ENCODE measurements around the gene PRKCE. TPM values are rescaled to one million over a fixed set of nuclear protein-coding genes. Genes with fewer than 3 reads are reported as not detected.

Gene PRKCE
- total and polyA plus RNA-seq, 2 donors (not counting 3 experiments of a cell fraction or from before 2014, with no cell fraction given), result 27.9 to 33.9 TPM

- TF ChIP-seq MYC (IDR thresholded peaks at IDR 0.05; ENCODE audit: low read depth, low read length) (no peak), CTCF (IDR thresholded peaks at IDR 0.05; ENCODE audit: extremely low read depth in 1 of 2, insufficient read depth in 1 of 2, low read depth in 1 of 2, low read length in 2 of 2) (no peak), POLR2AphosphoS5 (IDR thresholded peaks at IDR 0.05; ENCODE audit: insufficient read depth, low read depth, low read length) (no peak), POLR2A (IDR thresholded peaks at IDR 0.05; ENCODE audit: low read depth, low read length) (no peak), JUN (IDR thresholded peaks at IDR 0.05; ENCODE audit: borderline replicate concordance, insufficient read depth, insufficient read length, low read depth) (no peak), GATA2 (IDR thresholded peaks at IDR 0.05; ENCODE audit: insufficient read depth, insufficient read length, low read depth, low read length) (no peak), MAX (IDR thresholded peaks at IDR 0.05; ENCODE audit: insufficient read depth, insufficient read length) (no peak), EZH2 (IDR thresholded peaks at IDR 0.05; ENCODE audit: borderline replicate concordance, low read depth, low read length, severe bottlenecking) (no peak), FOS (IDR thresholded peaks at IDR 0.05; ENCODE audit: borderline replicate concordance, insufficient read depth, low read length) (no peak)
- Histone ChIP-seq H3K36me3 (ENCODE audit: control insufficient read depth in 2 of 2, extremely low read depth in 1 of 2, insufficient read depth in 2 of 2, low read length in 2 of 2) (no peaks in the 10 kb centered on the region), H4K20me1 (replicated peaks; ENCODE audit: control insufficient read depth, extremely low read depth, insufficient read depth, low read length) (no peaks in the 10 kb centered on the region), H2AFZ (ENCODE audit: low read depth, low read length) (no peak overlapping the region), H3K9me3 (replicated peaks; ENCODE audit: control insufficient read depth, insufficient read depth, low read length) (no peaks in the 10 kb centered on the region), H3K27me3 (ENCODE audit: control insufficient read depth in 2 of 2, insufficient read depth in 2 of 2, low read length in 2 of 2) (no peaks in the 10 kb centered on the region), H3K9me1 (replicated peaks; ENCODE audit: control insufficient read depth, extremely low read depth, insufficient read depth, low read length) (no peaks in the 10 kb centered on the region), H3K27ac (ENCODE audit: insufficient read depth, low read depth, low read length) (no peak overlapping the region), H3K79me2 (ENCODE audit: control insufficient read depth, insufficient read depth, low read length) (no peaks in the 10 kb centered on the region), H3K4me1 (ENCODE audit: control insufficient read depth, extremely low read depth, insufficient read depth, low read length) (no peaks in the 10 kb centered on the region), H3K9ac (replicated peaks; ENCODE audit: extremely low read depth, insufficient read depth, low read length) (no peak overlapping the region), H3K4me3 (replicated peaks in 1 of 3; ENCODE audit: insufficient read depth in 1 of 3, low read depth in 1 of 3, low read length in 3 of 3) (no peak overlapping the region), H3K4me2 (ENCODE audit: insufficient read depth, low read length) (no peak overlapping the region)
- dilution Hi-C loops (cut with MboI; ENCODE audit: extremely low pct_ligation_motif_present, low sequenced_read_pairs), result no loop called here
- intact Hi-C loops (cut with micrococcal nuclease), result no loop called here
- FAIRE-seq, result no peak
- no TSS peak for BruUV-seq (replicated peaks)
- DNase-seq (ENCODE audit: low read depth, low spot score), result no peak
- CTCF ChIA-PET, result no interaction called here
- POLR2A ChIA-PET, result no interaction called here
Observed at GRCh38 chr2:45716915-45717314, 65.4 kb downstream of the PRKCE start.
